GM12878 (cell line): ENCODE results near the gene HPRT1. TPM values are rescaled to one million over a fixed set of nuclear protein-coding genes. Genes with fewer than 3 reads are reported as not detected.

Source experiments
- ATAC-seq: fragments of 200-7000 bp; cut with Tn5 transposase; 3 replicates; pipeline ENCODE4 v1.9.1; 2020; ENCODE audit warnings: mild to moderate bottlenecking, moderate library complexity
- BruUV-seq: library from RNA; stranded (reverse); fragments of 400-500 nt; replicated peaks from 2 replicates; lab custom pipeline; 2021; lab: Mats Ljungman, UMichigan
- CTCF ChIA-PET: fragments of 300-600 bp; sonication (Branson Sonifier 250); formaldehyde crosslinking; extraction: SDS; loops from one replicate; lab custom pipeline; 2021; ENCODE audit warnings: inconsistent platforms; lab: Yijun Ruan, JAX
- POLR2A ChIA-PET: fragments of 350-600 bp; formaldehyde crosslinking; extraction: SDS; loops from one replicate; lab custom pipeline; 2021; ENCODE audit warnings: inconsistent platforms; lab: Charles Lee
- RAD21 ChIA-PET: fragments of 300-600 bp; sonication (Branson Sonifier 250); formaldehyde crosslinking; loops from one replicate; lab custom pipeline; 2023; ENCODE audit warnings: antibody characterized with exemption; ENCODE audit not compliant: unreplicated experiment; lab: Charles Lee
- SMC1A ChIA-PET: fragments of 300-600 bp; sonication (Branson Sonifier 250); formaldehyde crosslinking; loops from one replicate; lab custom pipeline; 2023; ENCODE audit not compliant: unreplicated experiment, uncharacterized antibody; lab: Charles Lee
- DNase-seq: peaks from one replicate; pipeline ENCODE4 v3.0.0-alpha.2; 2011; ENCODE audit warnings: low read depth, low spot score
- FAIRE-seq: peaks from 3 replicates; lab custom pipeline; 2011; peaks lifted over from hg19 to GRCh38; lab: Jason Lieb, UNC
- H2AFZ ChIP-seq: 2 replicates; pipeline ENCODE4 v1.6.0; 2011; ENCODE audit warnings: low read depth, low read length, control low read depth; ENCODE audit not compliant: control insufficient read depth
- H3K27ac ChIP-seq: 2 replicates; pipeline ENCODE4 v1.5.1; 2011; ENCODE audit warnings: control low read depth; ENCODE audit not compliant: control insufficient read depth, insufficient read depth
- H3K27me3 ChIP-seq, 2 experiments: replicated peaks in 1 of 2; 2 replicates each; pipeline versions ENCODE4 v1.6.0 to v1.6.1; 2011; ENCODE audit warnings: low read length in 1 of 2; ENCODE audit not compliant: control insufficient read depth in 2 of 2, insufficient read depth in 2 of 2
- H3K36me3 ChIP-seq, 2 experiments: 2 replicates each; pipeline ENCODE4 v1.5.1; 2011; ENCODE audit warnings: low read length in 1 of 2; ENCODE audit not compliant: control insufficient read depth in 2 of 2, insufficient read depth in 2 of 2
- H3K4me1 ChIP-seq: 2 replicates; pipeline ENCODE4 v1.6.1; 2011; ENCODE audit warnings: mild to moderate bottlenecking, low read length, moderate library complexity, mixed read lengths; ENCODE audit not compliant: control insufficient read depth, insufficient read depth
- H3K4me2 ChIP-seq: 2 replicates; pipeline ENCODE4 v1.6.0; 2011; ENCODE audit warnings: control low read depth; ENCODE audit not compliant: control insufficient read depth, insufficient read depth
- H3K4me3 ChIP-seq: fragments of 200-600 bp; sonication (generic); 2 replicates; pipeline ENCODE4 v1.5.1; 2016
- H3K79me2 ChIP-seq: 2 replicates; pipeline ENCODE4 v1.6.0; 2011; ENCODE audit warnings: low read length; ENCODE audit not compliant: control insufficient read depth, insufficient read depth
- H3K9ac ChIP-seq: 2 replicates; pipeline ENCODE4 v1.8.0; 2011; ENCODE audit warnings: low read length, control low read depth, mixed read lengths; ENCODE audit not compliant: control insufficient read depth, insufficient read depth
- H3K9me3 ChIP-seq: replicated peaks from 3 replicates; pipeline ENCODE4 v1.5.1; 2011; ENCODE audit warnings: mild to moderate bottlenecking, low read length; ENCODE audit not compliant: control insufficient read depth, insufficient read depth
- H4K20me1 ChIP-seq: 2 replicates; pipeline ENCODE4 v1.6.0; 2011; ENCODE audit not compliant: control insufficient read depth, insufficient read depth
- BCL11A ChIP-seq: IDR thresholded peaks from 2 replicates; pipeline ENCODE4 v1.6.1; 2011; ENCODE audit warnings: low read depth, low read length
- CBX5 ChIP-seq: sonication (generic); IDR thresholded peaks from 2 replicates; pipeline ENCODE4 v1.6.1; 2016; ENCODE audit warnings: low read depth, moderate library complexity, mild to moderate bottlenecking, inconsistent platforms
- CREB1 ChIP-seq: IDR thresholded peaks from 2 replicates; pipeline ENCODE4 v1.6.1; 2012; ENCODE audit warnings: low read depth, mild to moderate bottlenecking, inconsistent platforms
- IKZF2 ChIP-seq, 2 experiments: fragments of 450-650 bp; IDR thresholded peaks; 2 replicates each; pipeline ENCODE4 v1.6.1; 2017; ENCODE audit warnings: mild to moderate bottlenecking in 2 of 2, moderate library complexity in 2 of 2
- NR2F1 ChIP-seq: fragments of 450-650 bp; conservative IDR thresholded peaks from 2 replicates; pipeline ENCODE4 v1.6.1; 2017; ENCODE audit warnings: mild to moderate bottlenecking
- PML ChIP-seq: IDR thresholded peaks from 2 replicates; pipeline ENCODE4 v1.6.1; 2012; ENCODE audit warnings: low read length, inconsistent platforms
- POLR2AphosphoS5 ChIP-seq: IDR thresholded peaks from 2 replicates; pipeline ENCODE4 v1.6.1; 2011; ENCODE audit warnings: mild to moderate bottlenecking, low read length, inconsistent platforms
- RAD51 ChIP-seq: fragments of 450-650 bp; IDR thresholded peaks from 2 replicates; pipeline ENCODE4 v1.6.1; 2016; ENCODE audit warnings: moderate library complexity, mild to moderate bottlenecking, inconsistent platforms
- RUNX3 ChIP-seq: IDR thresholded peaks from 2 replicates; pipeline ENCODE4 v1.6.1; 2012; ENCODE audit warnings: low read length, inconsistent platforms
- SMARCA5 ChIP-seq: fragments of 450-650 bp; IDR thresholded peaks from 2 replicates; pipeline ENCODE4 v1.6.1; 2017; ENCODE audit warnings: mild to moderate bottlenecking
- TBL1XR1 ChIP-seq: IDR thresholded peaks from 2 replicates; pipeline ENCODE4 v1.6.1; 2012; ENCODE audit warnings: low read depth, low read length, improper control_type of control experiment
- TCF12 ChIP-seq: IDR thresholded peaks from 2 replicates; pipeline ENCODE4 v1.6.1; 2011; ENCODE audit warnings: low read depth, mild to moderate bottlenecking, low read length
- WGBS: methylation state at CpG from one replicate; pipeline ENCODE4 v1.1.6; 2016; ENCODE audit warnings: low lambda C conversion rate; ENCODE audit not compliant: insufficient replicate concordance, insufficient coverage; ENCODE audit errors: missing lambda C conversion rate; 5-methylcytosine and 5-hydroxymethylcytosine counted together
- in situ Hi-C: fragments of 300-500 bp; cut with MboI; formaldehyde crosslinking; loops from 9 replicates; pipeline ENCODE4 v1.14.3; 2018; ENCODE audit warnings: mixed read lengths
- intact Hi-C: fragments of 100-400 bp; cut with micrococcal nuclease; formaldehyde crosslinking; loops from one replicate; pipeline ENCODE4 v1.14.2; 2022; ENCODE audit not compliant: unreplicated experiment
- polyA plus RNA-seq, 11 experiments: library from polyadenylated mRNA; depleted of rRNA in 4 of 11; unstranded in 6 of 11; stranded (reverse) in 5 of 11; fragments of >200 nt; fragmentation: Nextera tagmentation in 4 of 11; fragmentation: Illumina TruSeq in 1 of 11; extraction: Ambion mirVana in 4 of 11; extraction: Trizol in 1 of 11; gene quantifications; 1 replicate in 1 of 11; 2 replicates in 10 of 11; pipeline versions ENCODE4 v1.2.1 to v1.2.3, GENCODE V29; 2011 to 2016; ENCODE audit warnings: inconsistent platforms in 2 of 11, missing spikeins in 2 of 11, low read depth in 1 of 11
- total RNA-seq, 4 experiments: library from RNA; depleted of rRNA in 3 of 4; stranded (reverse); fragments of >200 nt in 3 of 4; fragmentation: Illumina TruSeq in 1 of 4; extraction: Trizol in 1 of 4; gene quantifications; 2 replicates each; pipeline versions ENCODE4 v1.2.1 to v1.2.3, GENCODE V29; 2013 to 2021
- TF ChIP-seq, protein P1 (sequence below): IDR thresholded peaks from 2 replicates; pipeline ENCODE4 v1.6.1; 2012; ENCODE audit warnings: improper control_type of control experiment, low read depth, low read length; ENCODE audit not compliant: insufficient replicate concordance
- TF ChIP-seq, protein P2 (sequence below): fragments of 450-650 bp; IDR thresholded peaks from 2 replicates; pipeline ENCODE4 v1.6.1; 2018; ENCODE audit warnings: mild to moderate bottlenecking, low read depth, moderate library complexity; ENCODE audit not compliant: partially characterized antibody
- TF ChIP-seq, protein P3 (sequence below): fragments of 450-650 bp; IDR thresholded peaks from 2 replicates; pipeline ENCODE4 v1.6.1; 2017; ENCODE audit warnings: mild to moderate bottlenecking, moderate library complexity

HPRT1 gene
- total and polyA plus RNA-seq, 10 of the 15 experiments (the other 5 are each of a cell fraction or from before 2014, with no cell fraction given): 19.3 to 161 (median 92.7) TPM

GRCh38 chrX:134419784-134420183 lies 40.2 kb upstream of the HPRT1 start:
- ChIA-PET POLR2A (interaction anchor here (0.5 to 1.6 kb wide), 2 partner anchors 12 to 33 kb away, joined by 4 read pairs; no protein-coding TSS in a partner anchor), CTCF (no interaction called here), RAD21 (no interaction called here), SMC1A (no interaction called here)
- Histone ChIP-seq H3K9ac (no peak overlapping the region), H3K4me2 (no peak overlapping the region), H2AFZ (no peak overlapping the region), H3K4me1 (no peaks in the 10 kb centered on the region), H3K79me2 (no peaks in the 10 kb centered on the region), H3K4me3 (no peak overlapping the region), H3K9me3 (no peaks in the 10 kb centered on the region), H3K36me3 (no peaks in the 10 kb centered on the region; a peak in 1 of 4 replicates), H3K27ac (no peak overlapping the region), H4K20me1 (no peaks in the 10 kb centered on the region), H3K27me3 (no peaks in the 10 kb centered on the region)
- no peak for DNase-seq
- no peak for ATAC-seq
- in situ Hi-C loops (no loop called here), intact Hi-C loops (no loop called here)
- BruUV-seq: no TSS peak
- no peak for FAIRE-seq
- 64% methylated on average over 6 of the region's 6 CpGs for whole genome bisulfite sequencing
- TF ChIP-seq TBL1XR1: no peak
- TF ChIP-seq, protein P1, sequence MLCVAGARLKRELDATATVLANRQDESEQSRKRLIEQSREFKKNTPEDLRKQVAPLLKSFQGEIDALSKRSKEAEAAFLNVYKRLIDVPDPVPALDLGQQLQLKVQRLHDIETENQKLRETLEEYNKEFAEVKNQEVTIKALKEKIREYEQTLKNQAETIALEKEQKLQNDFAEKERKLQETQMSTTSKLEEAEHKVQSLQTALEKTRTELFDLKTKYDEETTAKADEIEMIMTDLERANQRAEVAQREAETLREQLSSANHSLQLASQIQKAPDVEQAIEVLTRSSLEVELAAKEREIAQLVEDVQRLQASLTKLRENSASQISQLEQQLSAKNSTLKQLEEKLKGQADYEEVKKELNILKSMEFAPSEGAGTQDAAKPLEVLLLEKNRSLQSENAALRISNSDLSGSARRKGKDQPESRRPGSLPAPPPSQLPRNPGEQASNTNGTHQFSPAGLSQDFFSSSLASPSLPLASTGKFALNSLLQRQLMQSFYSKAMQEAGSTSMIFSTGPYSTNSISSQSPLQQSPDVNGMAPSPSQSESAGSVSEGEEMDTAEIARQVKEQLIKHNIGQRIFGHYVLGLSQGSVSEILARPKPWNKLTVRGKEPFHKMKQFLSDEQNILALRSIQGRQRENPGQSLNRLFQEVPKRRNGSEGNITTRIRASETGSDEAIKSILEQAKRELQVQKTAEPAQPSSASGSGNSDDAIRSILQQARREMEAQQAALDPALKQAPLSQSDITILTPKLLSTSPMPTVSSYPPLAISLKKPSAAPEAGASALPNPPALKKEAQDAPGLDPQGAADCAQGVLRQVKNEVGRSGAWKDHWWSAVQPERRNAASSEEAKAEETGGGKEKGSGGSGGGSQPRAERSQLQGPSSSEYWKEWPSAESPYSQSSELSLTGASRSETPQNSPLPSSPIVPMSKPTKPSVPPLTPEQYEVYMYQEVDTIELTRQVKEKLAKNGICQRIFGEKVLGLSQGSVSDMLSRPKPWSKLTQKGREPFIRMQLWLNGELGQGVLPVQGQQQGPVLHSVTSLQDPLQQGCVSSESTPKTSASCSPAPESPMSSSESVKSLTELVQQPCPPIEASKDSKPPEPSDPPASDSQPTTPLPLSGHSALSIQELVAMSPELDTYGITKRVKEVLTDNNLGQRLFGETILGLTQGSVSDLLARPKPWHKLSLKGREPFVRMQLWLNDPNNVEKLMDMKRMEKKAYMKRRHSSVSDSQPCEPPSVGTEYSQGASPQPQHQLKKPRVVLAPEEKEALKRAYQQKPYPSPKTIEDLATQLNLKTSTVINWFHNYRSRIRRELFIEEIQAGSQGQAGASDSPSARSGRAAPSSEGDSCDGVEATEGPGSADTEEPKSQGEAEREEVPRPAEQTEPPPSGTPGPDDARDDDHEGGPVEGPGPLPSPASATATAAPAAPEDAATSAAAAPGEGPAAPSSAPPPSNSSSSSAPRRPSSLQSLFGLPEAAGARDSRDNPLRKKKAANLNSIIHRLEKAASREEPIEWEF: no peak
- no peak for TF ChIP-seq NR2F1
- no peak for TF ChIP-seq IKZF2 (IDR thresholded peaks at IDR 0.05)
- no peak for TF ChIP-seq CREB1
- TF ChIP-seq, protein P2, sequence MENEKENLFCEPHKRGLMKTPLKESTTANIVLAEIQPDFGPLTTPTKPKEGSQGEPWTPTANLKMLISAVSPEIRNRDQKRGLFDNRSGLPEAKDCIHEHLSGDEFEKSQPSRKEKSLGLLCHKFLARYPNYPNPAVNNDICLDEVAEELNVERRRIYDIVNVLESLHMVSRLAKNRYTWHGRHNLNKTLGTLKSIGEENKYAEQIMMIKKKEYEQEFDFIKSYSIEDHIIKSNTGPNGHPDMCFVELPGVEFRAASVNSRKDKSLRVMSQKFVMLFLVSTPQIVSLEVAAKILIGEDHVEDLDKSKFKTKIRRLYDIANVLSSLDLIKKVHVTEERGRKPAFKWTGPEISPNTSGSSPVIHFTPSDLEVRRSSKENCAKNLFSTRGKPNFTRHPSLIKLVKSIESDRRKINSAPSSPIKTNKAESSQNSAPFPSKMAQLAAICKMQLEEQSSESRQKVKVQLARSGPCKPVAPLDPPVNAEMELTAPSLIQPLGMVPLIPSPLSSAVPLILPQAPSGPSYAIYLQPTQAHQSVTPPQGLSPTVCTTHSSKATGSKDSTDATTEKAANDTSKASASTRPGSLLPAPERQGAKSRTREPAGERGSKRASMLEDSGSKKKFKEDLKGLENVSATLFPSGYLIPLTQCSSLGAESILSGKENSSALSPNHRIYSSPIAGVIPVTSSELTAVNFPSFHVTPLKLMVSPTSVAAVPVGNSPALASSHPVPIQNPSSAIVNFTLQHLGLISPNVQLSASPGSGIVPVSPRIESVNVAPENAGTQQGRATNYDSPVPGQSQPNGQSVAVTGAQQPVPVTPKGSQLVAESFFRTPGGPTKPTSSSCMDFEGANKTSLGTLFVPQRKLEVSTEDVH: no peak
- no peak for TF ChIP-seq POLR2AphosphoS5
- TF ChIP-seq SMARCA5: no peak
- no peak for TF ChIP-seq PML
- TF ChIP-seq RUNX3: no peak
- TF ChIP-seq CBX5: no peak
- no peak for TF ChIP-seq RAD51
- TF ChIP-seq, protein P3, sequence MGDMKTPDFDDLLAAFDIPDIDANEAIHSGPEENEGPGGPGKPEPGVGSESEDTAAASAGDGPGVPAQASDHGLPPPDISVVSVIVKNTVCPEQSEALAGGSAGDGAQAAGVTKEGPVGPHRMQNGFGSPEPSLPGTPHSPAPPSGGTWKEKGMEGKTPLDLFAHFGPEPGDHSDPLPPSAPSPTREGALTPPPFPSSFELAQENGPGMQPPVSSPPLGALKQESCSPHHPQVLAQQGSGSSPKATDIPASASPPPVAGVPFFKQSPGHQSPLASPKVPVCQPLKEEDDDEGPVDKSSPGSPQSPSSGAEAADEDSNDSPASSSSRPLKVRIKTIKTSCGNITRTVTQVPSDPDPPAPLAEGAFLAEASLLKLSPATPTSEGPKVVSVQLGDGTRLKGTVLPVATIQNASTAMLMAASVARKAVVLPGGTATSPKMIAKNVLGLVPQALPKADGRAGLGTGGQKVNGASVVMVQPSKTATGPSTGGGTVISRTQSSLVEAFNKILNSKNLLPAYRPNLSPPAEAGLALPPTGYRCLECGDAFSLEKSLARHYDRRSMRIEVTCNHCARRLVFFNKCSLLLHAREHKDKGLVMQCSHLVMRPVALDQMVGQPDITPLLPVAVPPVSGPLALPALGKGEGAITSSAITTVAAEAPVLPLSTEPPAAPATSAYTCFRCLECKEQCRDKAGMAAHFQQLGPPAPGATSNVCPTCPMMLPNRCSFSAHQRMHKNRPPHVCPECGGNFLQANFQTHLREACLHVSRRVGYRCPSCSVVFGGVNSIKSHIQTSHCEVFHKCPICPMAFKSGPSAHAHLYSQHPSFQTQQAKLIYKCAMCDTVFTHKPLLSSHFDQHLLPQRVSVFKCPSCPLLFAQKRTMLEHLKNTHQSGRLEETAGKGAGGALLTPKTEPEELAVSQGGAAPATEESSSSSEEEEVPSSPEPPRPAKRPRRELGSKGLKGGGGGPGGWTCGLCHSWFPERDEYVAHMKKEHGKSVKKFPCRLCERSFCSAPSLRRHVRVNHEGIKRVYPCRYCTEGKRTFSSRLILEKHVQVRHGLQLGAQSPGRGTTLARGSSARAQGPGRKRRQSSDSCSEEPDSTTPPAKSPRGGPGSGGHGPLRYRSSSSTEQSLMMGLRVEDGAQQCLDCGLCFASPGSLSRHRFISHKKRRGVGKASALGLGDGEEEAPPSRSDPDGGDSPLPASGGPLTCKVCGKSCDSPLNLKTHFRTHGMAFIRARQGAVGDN: no peak
- TF ChIP-seq TCF12: no peak
- TF ChIP-seq BCL11A: no peak
